SU-DHL-6 (cell line): ENCODE data around the gene SLCO3A1.

Source experiments
- H2AFZ ChIP-seq: fragments of 200-600 bp; sonication (generic); 2 replicates; pipeline ENCODE4 v1.6.1; 2014; ENCODE audit warnings: low read depth, mild to moderate bottlenecking, moderate library complexity, mixed read lengths, antibody characterized with exemption, low read length; ENCODE audit not compliant: severe bottlenecking
- H3F3A ChIP-seq: fragments of 200-600 bp; shearing (Covaris generic); 2 replicates; pipeline ENCODE4 v1.6.0; 2016; ENCODE audit warnings: antibody characterized with exemption, mild to moderate bottlenecking; ENCODE audit not compliant: insufficient read depth
- H3K27ac ChIP-seq: fragments of 200-600 bp; sonication (generic); 2 replicates; pipeline ENCODE4 v1.5.1; 2016; ENCODE audit warnings: low read depth, mild to moderate bottlenecking, low read length, moderate library complexity, mixed read lengths
- H3K27me3 ChIP-seq: fragments of 200-600 bp; sonication (generic), shearing (Covaris generic); 2 replicates; pipeline ENCODE4 v1.6.0; 2014; ENCODE audit warnings: mild to moderate bottlenecking, low read length
- H3K36me3 ChIP-seq: fragments of 200-600 bp; sonication (generic); 2 replicates; pipeline ENCODE4 v1.6.1; 2014; ENCODE audit warnings: mild to moderate bottlenecking, low read length, mixed read lengths
- H3K4me2 ChIP-seq: fragments of 300-600, 200-600 bp; shearing (Covaris generic), sonication (generic); 2 replicates; pipeline ENCODE4 v1.6.0; 2014; ENCODE audit warnings: low read length, low read depth, mild to moderate bottlenecking; ENCODE audit not compliant: poor library complexity, severe bottlenecking
- H3K4me3 ChIP-seq: fragments of 200-600 bp; sonication (generic); 2 replicates; pipeline ENCODE4 v1.5.1; 2014; ENCODE audit warnings: antibody characterized with exemption, low read length, mild to moderate bottlenecking, mixed read lengths; ENCODE audit not compliant: insufficient read depth, poor library complexity, severe bottlenecking
- H3K79me2 ChIP-seq: fragments of 200-600 bp; sonication (generic); 2 replicates; pipeline ENCODE4 v1.6.1; 2014; ENCODE audit warnings: mild to moderate bottlenecking, low read length, moderate library complexity; ENCODE audit not compliant: insufficient read depth
- H3K9ac ChIP-seq: fragments of 200-600 bp; sonication (generic); 2 replicates; pipeline ENCODE4 v1.7.0; 2014; ENCODE audit warnings: mild to moderate bottlenecking, low read length
- H3K9me2 ChIP-seq: fragments of 200-600 bp; sonication (generic); replicated peaks from 2 replicates; pipeline ENCODE4 v1.6.1; 2014; ENCODE audit warnings: low read length; ENCODE audit not compliant: insufficient read depth
- H3K9me3 ChIP-seq: fragments of 200-600 bp; sonication (generic); 2 replicates; pipeline ENCODE4 v1.6.1; 2014; ENCODE audit warnings: low read length, mixed read lengths; ENCODE audit not compliant: insufficient read depth
- H4K20me1 ChIP-seq: fragments of 200-600 bp; sonication (generic); 2 replicates; pipeline ENCODE4 v1.6.1; 2014; ENCODE audit warnings: low read depth, mild to moderate bottlenecking, antibody characterized with exemption, low read length, moderate library complexity, mixed read lengths
- CTCF ChIP-seq: fragments of 200-600 bp; sonication (generic); IDR thresholded peaks from one replicate; pipeline ENCODE4 v1.5.1; 2017; ENCODE audit warnings: antibody characterized with exemption, mild to moderate bottlenecking, low read length, moderate library complexity; ENCODE audit not compliant: insufficient read depth, poor library complexity, severe bottlenecking
- EZH2phosphoT487 ChIP-seq: fragments of 200-600 bp; sonication (generic), shearing (Covaris generic); conservative IDR thresholded peaks from 2 replicates; pipeline ENCODE4 v1.6.1; 2018; ENCODE audit warnings: mild to moderate bottlenecking, antibody characterized with exemption, low read length, moderate library complexity, mixed read lengths

Gene SLCO3A1

GRCh38 chr15:91855241-91855640, 1.7 kb downstream of the SLCO3A1 start:
- peaks cover 42% of the 10 kb centered on the region for H3F3A ChIP-seq
- H3K4me2 ChIP-seq: peak overlapping the region; percentile 78
- H3K9me2 ChIP-seq: no peaks in the 10 kb centered on the region
- no peaks in the 10 kb centered on the region for H3K27me3 ChIP-seq
- H3K4me3 ChIP-seq: peak overlapping the region; percentile 57
- no peak overlapping the region for H2AFZ ChIP-seq
- H3K79me2 ChIP-seq: peaks cover 13% of the 10 kb centered on the region; the same call in 1 of the 2 replicates
- TF ChIP-seq CTCF: no peak
- TF ChIP-seq EZH2phosphoT487: no peak
- H3K27ac ChIP-seq: peak overlapping the region; percentile 91
- H3K9me3 ChIP-seq: no peaks in the 10 kb centered on the region
- H4K20me1 ChIP-seq: peaks cover 21% of the 10 kb centered on the region
- no peaks in the 10 kb centered on the region for H3K36me3 ChIP-seq
- H3K9ac ChIP-seq: peak overlapping the region; percentile 65

GRCh38 chr15:91855684-91856489, 2.4 kb downstream of the SLCO3A1 start:
- TF ChIP-seq CTCF (no peak), EZH2phosphoT487 (no peak)
- Histone ChIP-seq H3K9me3 (no peaks in the 10 kb centered on the region), H4K20me1 (peaks cover 27% of the 10 kb centered on the region), H3K27me3 (no peaks in the 10 kb centered on the region), H3K36me3 (no peaks in the 10 kb centered on the region), H3K4me2 (peak overlapping the region; percentile 78), H3K9me2 (no peaks in the 10 kb centered on the region), H3F3A (peaks cover 42% of the 10 kb centered on the region), H3K79me2 (peaks cover 13% of the 10 kb centered on the region; the same call in 1 of the 2 replicates), H3K27ac (peak overlapping the region; percentile 91), H2AFZ (no peak overlapping the region), H3K4me3 (peak overlapping the region; percentile 57), H3K9ac (peak overlapping the region; percentile 65)

GRCh38 chr15:91857224-91857585, 3.7 kb downstream of the SLCO3A1 start:
- Histone ChIP-seq H3F3A (peaks cover 42% of the 10 kb centered on the region), H3K79me2 (peaks cover 13% of the 10 kb centered on the region; the same call in 1 of the 2 replicates), H3K9me3 (no peaks in the 10 kb centered on the region), H3K9me2 (no peaks in the 10 kb centered on the region), H4K20me1 (peaks cover 28% of the 10 kb centered on the region), H3K27ac (peak overlapping the region; percentile 91), H3K9ac (peak overlapping the region; percentile 10; the same call in 1 of the 2 replicates), H3K36me3 (no peaks in the 10 kb centered on the region), H3K27me3 (no peaks in the 10 kb centered on the region), H2AFZ (no peak overlapping the region), H3K4me2 (peak overlapping the region; percentile 78), H3K4me3 (peak overlapping the region; percentile 6)
- TF ChIP-seq EZH2phosphoT487 (no peak), CTCF (no peak)
